ENCODE results near the gene HACL1.

Gene HACL1

DNA sequence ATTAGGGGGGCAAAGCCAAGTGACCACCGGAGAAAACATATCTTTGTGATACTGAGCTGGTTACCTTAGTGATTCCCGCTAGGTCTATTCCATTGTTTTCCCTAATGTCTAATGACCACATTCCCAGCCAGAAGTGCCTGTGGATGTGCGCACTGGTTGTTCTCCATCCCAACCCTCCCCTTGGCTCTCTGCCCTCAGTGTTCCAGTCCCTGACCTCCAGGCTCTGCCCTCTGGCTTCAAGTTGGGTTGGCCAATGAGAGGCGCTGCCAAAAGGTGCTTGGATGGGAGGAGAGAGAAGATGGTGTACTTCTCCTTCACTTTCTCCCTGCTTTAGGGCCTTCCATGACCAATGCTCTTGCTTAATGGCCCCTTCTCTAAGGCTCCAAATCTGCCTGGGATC is 82.3 kb downstream of the HACL1 start:
- TF ChIP-seq POLR2AphosphoS5 (IDR thresholded peaks at IDR 0.05; ENCODE audit: low read depth, low read length) = no peak
- TF ChIP-seq POLR2A (IDR thresholded peaks at IDR 0.05; ENCODE audit: low read depth, low read length) = no peak
- no peak for TF ChIP-seq TAF1 (IDR thresholded peaks at IDR 0.05; ENCODE audit: borderline replicate concordance, low read depth, low read length)
- FAIRE-seq (no peak), DNase-seq (ENCODE audit: insufficient read length) (no peak)

- FAIRE-seq (no peak), DNase-seq (ENCODE audit: insufficient read length) (no peak)
- no peak for TF ChIP-seq POLR2AphosphoS5 (IDR thresholded peaks at IDR 0.05; ENCODE audit: low read depth, low read length)
- TF ChIP-seq TAF1 (IDR thresholded peaks at IDR 0.05; ENCODE audit: borderline replicate concordance, low read depth, low read length) = no peak
- no peak for TF ChIP-seq POLR2A (IDR thresholded peaks at IDR 0.05; ENCODE audit: low read depth, low read length)
These were observed 86.6 kb downstream of the HACL1 start for GRCh38 chr3:15514663-15515340.

DNA sequence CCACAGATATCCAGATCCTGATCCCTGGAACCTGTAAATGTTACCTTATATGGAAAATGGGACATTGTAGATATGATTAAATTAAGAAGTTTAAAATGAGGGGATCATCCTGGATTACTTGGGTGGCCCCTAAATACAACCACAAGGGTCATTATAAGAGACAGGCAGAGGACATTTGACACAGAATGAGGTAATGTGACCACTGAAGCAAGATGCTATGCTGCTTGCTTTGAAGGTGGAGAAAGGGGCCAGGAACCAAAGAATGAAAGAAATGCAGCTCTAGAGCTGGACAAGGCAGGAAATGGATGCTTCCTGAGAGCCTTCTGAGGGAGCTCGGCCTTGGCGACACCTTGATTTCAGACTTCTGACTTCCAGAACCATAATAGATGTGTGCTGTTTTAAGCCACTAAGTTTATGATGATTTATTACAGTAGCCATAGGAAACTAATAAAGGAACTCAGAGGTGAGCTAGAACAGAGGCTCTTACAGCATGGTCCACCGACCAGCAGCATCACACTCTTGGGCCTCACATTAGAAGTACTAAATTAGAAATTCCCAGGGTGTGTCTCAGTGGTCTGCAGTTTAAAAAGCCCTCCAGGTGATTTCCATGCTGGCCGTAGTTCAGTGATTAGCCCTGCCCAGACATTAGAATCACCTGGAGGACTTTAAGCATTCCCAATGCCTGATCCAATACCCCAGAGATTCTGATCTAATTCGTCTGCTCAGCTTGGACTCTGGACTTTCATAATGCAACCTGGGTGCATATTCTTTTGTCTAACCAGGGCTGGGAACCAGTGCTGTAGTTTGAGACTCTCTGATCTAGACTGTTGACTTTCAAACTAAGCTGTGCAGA is 87.3 kb downstream of the HACL1 start:
- FAIRE-seq (no peak), DNase-seq (ENCODE audit: insufficient read length) (no peak)
- no peak for TF ChIP-seq POLR2A (IDR thresholded peaks at IDR 0.05; ENCODE audit: low read depth, low read length)
- no peak for TF ChIP-seq TAF1 (IDR thresholded peaks at IDR 0.05; ENCODE audit: borderline replicate concordance, low read depth, low read length)

GRCh38 chr3:15513116-15513515 is 88.3 kb downstream of the HACL1 start:
- TF ChIP-seq POLR2A (IDR thresholded peaks at IDR 0.05; ENCODE audit: low read depth, low read length) (no peak), TAF1 (IDR thresholded peaks at IDR 0.05; ENCODE audit: borderline replicate concordance, low read depth, low read length) (no peak), POLR2AphosphoS5 (IDR thresholded peaks at IDR 0.05; ENCODE audit: low read depth, low read length) (no peak)
- FAIRE-seq = no peak

GRCh38 chr3:15512166-15512565 is 89.2 kb downstream of the HACL1 start:
- TF ChIP-seq POLR2AphosphoS5 (IDR thresholded peaks at IDR 0.05; ENCODE audit: low read depth, low read length) = no peak
- no peak for TF ChIP-seq POLR2A (IDR thresholded peaks at IDR 0.05; ENCODE audit: low read depth, low read length)
- no peak for TF ChIP-seq TAF1 (IDR thresholded peaks at IDR 0.05; ENCODE audit: borderline replicate concordance, low read depth, low read length)
- FAIRE-seq = no peak
- DNase-seq (ENCODE audit: insufficient read length) = no peak

More at GRCh38 chr3:15513116-15513515, 88.3 kb downstream of the HACL1 start:
- no peak for DNase-seq (ENCODE audit: insufficient read length)

GRCh38 chr3:15511156-15511555 is 90.2 kb downstream of the HACL1 start:
- no peak for TF ChIP-seq POLR2AphosphoS5 (IDR thresholded peaks at IDR 0.05; ENCODE audit: low read depth, low read length)
- TF ChIP-seq POLR2A (IDR thresholded peaks at IDR 0.05; ENCODE audit: low read depth, low read length) = no peak
- TF ChIP-seq TAF1 (IDR thresholded peaks at IDR 0.05; ENCODE audit: borderline replicate concordance, low read depth, low read length) = no peak
- DNase-seq (ENCODE audit: insufficient read length) (no peak), FAIRE-seq (no peak)

Measured in GM12892 (cell line).